Fibroblast of gingiva (primary cell): ENCODE data around the gene KNSTRN.

Experiments used
- DNase-seq: peaks from one replicate; pipeline ENCODE4 v3.0.0-alpha.2; 2011; ENCODE audit warnings: low read depth

The KNSTRN gene

GRCh38 chr15:40345867-40346578, 36.5 kb upstream of the KNSTRN start:
- DNase-seq = no peak

DNA sequence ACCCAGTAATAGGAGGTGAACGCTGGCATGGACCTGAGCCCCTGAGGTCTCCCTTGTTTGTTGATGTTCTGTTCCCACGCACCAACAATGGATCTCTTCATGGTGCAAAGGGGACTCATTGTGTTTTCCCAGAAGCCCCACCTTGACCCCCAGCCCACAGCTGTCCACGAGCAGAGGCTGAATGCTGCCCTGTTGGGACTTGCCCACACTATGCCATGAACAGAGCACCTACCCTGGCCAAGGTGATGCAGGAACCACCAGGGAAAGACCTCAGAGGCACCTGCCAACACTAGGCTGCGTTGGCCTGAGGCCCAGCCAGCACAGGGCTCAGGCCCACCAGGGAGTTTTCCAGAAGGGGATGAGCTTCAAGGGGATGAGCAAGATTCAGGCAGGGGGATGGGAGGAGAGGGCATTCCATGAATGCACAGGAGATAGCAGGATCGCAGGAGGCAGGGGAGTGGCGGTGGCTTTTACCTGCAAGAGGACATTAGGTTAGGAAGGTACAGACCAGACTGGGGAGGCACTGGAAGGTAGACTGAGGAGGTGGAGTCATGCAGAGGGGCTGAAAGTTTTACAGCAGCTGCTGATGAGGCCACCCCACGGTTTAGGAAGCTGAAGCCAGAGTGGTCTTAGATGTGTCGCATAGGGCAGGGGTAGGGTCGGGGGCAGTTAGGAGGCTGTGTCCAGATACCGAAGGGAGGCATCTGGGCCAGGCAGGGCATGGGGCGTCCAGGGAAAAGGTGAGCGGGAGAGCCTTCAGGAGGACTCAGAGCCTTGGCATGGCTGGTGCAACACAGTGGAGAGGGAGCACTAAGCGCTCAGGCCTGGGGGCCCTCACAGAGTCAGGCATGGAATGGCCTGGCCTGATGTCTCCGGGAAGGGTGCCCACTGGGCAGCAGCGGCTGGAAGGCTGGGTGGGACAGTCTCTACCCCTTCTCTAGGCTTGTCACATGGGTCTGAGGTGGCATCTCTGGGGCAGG, 35.7 kb upstream of the KNSTRN start:
- DNase-seq = no peak

GRCh38 chr15:40347559-40348473, 34.7 kb upstream of the KNSTRN start:
- no peak for DNase-seq

GRCh38 chr15:40348474-40348870, 34.0 kb upstream of the KNSTRN start:
- DNase-seq = no peak

DNA sequence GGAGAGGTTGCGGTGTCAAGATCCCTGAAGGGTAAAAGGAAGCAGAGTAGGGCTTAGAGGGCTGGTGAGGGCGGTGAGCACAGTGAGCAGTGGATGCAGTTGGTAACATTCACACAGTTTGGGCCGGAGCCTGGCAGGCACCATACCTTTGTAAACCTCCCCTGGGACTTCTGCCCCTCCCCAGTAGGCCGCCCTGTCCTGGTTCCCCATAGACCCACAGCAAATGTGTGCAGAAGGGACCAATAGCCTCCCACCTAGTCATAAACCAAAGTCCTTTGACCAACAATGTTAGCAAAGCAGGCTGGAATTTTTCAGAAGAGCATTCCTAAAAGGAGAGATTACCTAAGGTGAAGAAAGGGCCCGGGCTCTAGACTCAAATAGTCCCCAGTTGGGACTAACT, 33.4 kb upstream of the KNSTRN start:
- DNase-seq = no peak

- DNase-seq = no peak
Measured at GRCh38 chr15:40352281-40352901, 30.1 kb upstream of the KNSTRN start.

GRCh38 chr15:40353697-40354096, 28.8 kb upstream of the KNSTRN start:
- DNase-seq = no peak

- DNase-seq = no peak
Measured at GRCh38 chr15:40354408-40355171, 27.9 kb upstream of the KNSTRN start.

- DNase-seq = no peak
Measured at GRCh38 chr15:40355976-40356585, 26.4 kb upstream of the KNSTRN start.

DNA sequence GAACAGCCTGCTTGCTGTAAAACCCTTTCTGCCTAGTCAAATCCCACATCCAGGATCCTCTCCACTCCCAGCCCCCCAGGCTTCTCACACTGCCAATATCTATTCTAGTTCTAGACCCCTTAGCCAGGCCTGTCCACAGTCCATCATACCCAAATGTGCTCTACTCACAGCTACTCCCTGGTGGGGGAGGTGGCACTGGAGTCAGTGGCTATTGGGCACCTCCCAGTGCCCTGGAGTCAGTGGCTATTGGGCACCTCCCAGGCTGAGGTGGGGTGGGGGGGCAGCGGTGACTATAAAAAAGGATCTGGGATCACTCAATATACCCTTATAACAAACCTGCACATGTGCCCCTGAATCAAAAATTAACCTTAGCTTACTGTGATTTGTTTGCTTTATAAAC, 25.3 kb upstream of the KNSTRN start:
- no peak for DNase-seq

GRCh38 chr15:40357723-40358470, 24.6 kb upstream of the KNSTRN start, which contains the start of gene DISP2:
DISP2 (plus strand) TSS chr15:40358219; CDS start chr15:40358322, 103 bp downstream.
- peak; percentile 64 for DNase-seq

GRCh38 chr15:40358471-40359353, 23.8 kb upstream of the KNSTRN start:
- no peak for DNase-seq

GRCh38 chr15:40360015-40360414, 22.5 kb upstream of the KNSTRN start:
- no peak for DNase-seq

- DNase-seq = no peak
Measured at GRCh38 chr15:40361640-40362039, 20.9 kb upstream of the KNSTRN start.

GRCh38 chr15:40363611-40364010, 18.9 kb upstream of the KNSTRN start:
- DNase-seq = no peak

DNA sequence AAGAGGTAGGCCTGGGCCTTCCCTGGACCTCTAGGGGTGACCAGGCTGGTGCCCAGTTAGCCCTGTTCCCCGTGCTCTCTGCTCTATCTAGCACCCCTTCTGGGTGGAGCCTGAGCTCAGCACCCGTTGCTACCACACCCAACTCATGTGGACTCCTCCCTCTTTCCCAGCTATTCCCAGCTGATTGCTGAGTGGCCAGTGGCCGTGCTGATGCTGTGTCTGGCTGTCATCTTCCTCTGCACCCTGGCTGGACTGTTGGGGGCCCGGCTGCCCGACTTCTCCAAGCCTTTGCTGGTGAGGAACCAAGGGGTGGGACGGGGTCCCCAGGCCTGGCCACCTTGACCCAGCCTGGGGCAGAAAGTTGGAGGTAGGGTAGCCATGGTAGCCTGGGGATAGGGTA, 18.3 kb upstream of the KNSTRN start:
- DNase-seq = no peak

DNA sequence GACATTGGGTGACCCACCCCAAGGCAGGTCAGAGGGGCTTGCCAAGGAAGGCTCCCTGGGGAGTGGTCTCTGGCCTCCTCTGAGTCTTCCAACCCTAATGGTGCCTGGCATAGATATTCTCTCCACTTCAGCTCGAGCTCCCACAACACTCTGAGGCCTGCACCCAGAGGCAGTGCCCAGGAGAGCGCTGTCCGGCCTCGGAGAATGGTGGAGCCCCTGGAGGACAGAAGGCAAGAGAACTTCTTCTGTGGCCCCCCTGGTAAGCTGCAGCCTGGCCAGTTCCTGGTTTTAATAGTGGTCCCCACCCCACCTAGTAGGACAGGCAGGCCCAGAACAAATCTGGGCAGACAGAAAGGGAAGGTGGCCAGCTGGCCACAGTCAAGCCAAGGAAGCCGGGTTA, 17.5 kb upstream of the KNSTRN start:
- no peak for DNase-seq

GRCh38 chr15:40365624-40366456, 16.7 kb upstream of the KNSTRN start:
- DNase-seq = no peak
